H1 (cell line): ENCODE data around the gene SECTM1. TPM values are rescaled to one million over a fixed set of nuclear protein-coding genes. Genes with fewer than 3 reads are reported as not detected.

ENCODE experiments used
- CTCF ChIA-PET: fragments of 300-600 bp; sonication (Branson Sonifier 250); formaldehyde crosslinking; loops from one replicate; lab custom pipeline; 2021; ENCODE audit not compliant: partially characterized antibody; lab: Charles Lee
- POLR2A ChIA-PET: fragments of 300-600 bp; sonication (Branson Sonifier 250); formaldehyde crosslinking; loops from one replicate; lab custom pipeline; 2021; ENCODE audit warnings: inconsistent platforms; ENCODE audit not compliant: partially characterized antibody; lab: Charles Lee
- DNase-seq, 2 experiments: peaks; one replicate each; pipeline versions ENCODE4 v3.0.0 to v3.0.0-alpha.2; 2010 to 2022; ENCODE audit warnings: low spot score in 2 of 2, low read depth in 1 of 2, mixed read lengths in 1 of 2
- FAIRE-seq: peaks from 2 replicates; lab custom pipeline; 2011; peaks lifted over from hg19 to GRCh38; lab: Jason Lieb, UNC
- H2AFZ ChIP-seq: 2 replicates; pipeline ENCODE4 v1.8.1; 2012; ENCODE audit warnings: low read length, inconsistent platforms
- H2AK5ac ChIP-seq: 2 replicates; pipeline ENCODE4 v1.6.1; 2013; ENCODE audit warnings: low read depth, low read length
- H2BK120ac ChIP-seq: replicated peaks from 2 replicates; pipeline ENCODE3; 2013; ENCODE audit warnings: low read depth, low read length, inconsistent platforms
- H2BK12ac ChIP-seq: 2 replicates; pipeline ENCODE4 v1.6.1; 2013; ENCODE audit warnings: low read depth, low read length
- H2BK15ac ChIP-seq: 2 replicates; pipeline ENCODE4 v1.6.1; 2013; ENCODE audit warnings: low read length
- H2BK20ac ChIP-seq: 2 replicates; pipeline ENCODE4 v1.6.1; 2013; ENCODE audit warnings: low read length
- H2BK5ac ChIP-seq: 2 replicates; pipeline ENCODE4 v1.6.1; 2013; ENCODE audit warnings: low read depth, low read length
- H3K14ac ChIP-seq: 2 replicates; pipeline ENCODE4 v1.6.1; 2013; ENCODE audit warnings: inconsistent platforms; ENCODE audit not compliant: insufficient read length
- H3K18ac ChIP-seq: 2 replicates; pipeline ENCODE4 v1.6.1; 2013; ENCODE audit warnings: low read length; ENCODE audit errors: extremely low read depth
- H3K23ac ChIP-seq: 2 replicates; pipeline ENCODE4 v1.6.1; 2013; ENCODE audit warnings: inconsistent platforms; ENCODE audit not compliant: insufficient read length
- H3K23me2 ChIP-seq: 2 replicates; pipeline ENCODE4 v1.6.1; 2013; ENCODE audit warnings: low read depth, low read length
- H3K27ac ChIP-seq: 2 replicates; pipeline ENCODE4 v1.6.1; 2011; ENCODE audit warnings: low read depth, low read length, inconsistent platforms
- H3K27me3 ChIP-seq, 4 experiments: replicated peaks in 1 of 4; 1 replicate in 1 of 4; 2 replicates in 3 of 4; pipeline versions ENCODE4 v1.6.1 to v1.8.1; 2011 to 2013; ENCODE audit warnings: low read length in 3 of 4, mild to moderate bottlenecking in 3 of 4, inconsistent platforms in 2 of 4, mixed read lengths in 2 of 4, moderate library complexity in 1 of 4; ENCODE audit not compliant: control insufficient read depth in 3 of 4, insufficient read depth in 3 of 4; ENCODE audit errors: extremely low read depth in 1 of 4
- H3K36me3 ChIP-seq, 4 experiments: 2 replicates each; pipeline versions ENCODE4 v1.6.1 to v1.8.1; 2011 to 2013; ENCODE audit warnings: mild to moderate bottlenecking in 4 of 4, low read length in 3 of 4, moderate library complexity in 2 of 4, control low read depth in 1 of 4, inconsistent platforms in 1 of 4; ENCODE audit not compliant: insufficient read depth in 4 of 4, control insufficient read depth in 2 of 4
- H3K4ac ChIP-seq: replicated peaks from 2 replicates; pipeline ENCODE3; 2013; ENCODE audit warnings: low read length, low read depth, mixed read lengths, inconsistent platforms; ENCODE audit not compliant: insufficient read length
- H3K4me1 ChIP-seq, 4 experiments: replicated peaks in 1 of 4; 1 replicate in 1 of 4; 2 replicates in 3 of 4; pipeline versions ENCODE4 v1.6.1 to v1.8.1; 2011 to 2013; ENCODE audit warnings: low read length in 3 of 4, inconsistent platforms in 2 of 4, mixed read lengths in 1 of 4; ENCODE audit not compliant: insufficient read depth in 4 of 4, control insufficient read depth in 3 of 4
- H3K4me2 ChIP-seq, 2 experiments: 2 replicates each; pipeline versions ENCODE4 v1.6.1 to v1.8.1; 2011 to 2013; ENCODE audit warnings: low read depth in 2 of 2, low read length in 2 of 2, control low read depth in 1 of 2, inconsistent platforms in 1 of 2, mild to moderate bottlenecking in 1 of 2; ENCODE audit not compliant: insufficient read depth in 1 of 2
- H3K4me3 ChIP-seq, 4 experiments: fragments of 200-600, 300-600 bp in 1 of 4; sonication (generic), shearing (Covaris generic), sonication (Bioruptor Twin) in 1 of 4; 2 replicates each; pipeline versions ENCODE4 v1.5.1 to v1.8.1; 2011 to 2016; ENCODE audit warnings: low read length in 4 of 4, low read depth in 3 of 4, control low read depth in 2 of 4, inconsistent platforms in 2 of 4, mild to moderate bottlenecking in 2 of 4, mixed read lengths in 1 of 4, moderate library complexity in 1 of 4; ENCODE audit not compliant: insufficient read depth in 2 of 4; ENCODE audit errors: extremely low read depth in 1 of 4
- H3K56ac ChIP-seq: replicated peaks from 2 replicates; pipeline ENCODE3; 2013; ENCODE audit warnings: low read depth, mild to moderate bottlenecking, mixed read lengths, low read length, inconsistent platforms; ENCODE audit not compliant: insufficient read length
- H3K79me1 ChIP-seq: 2 replicates; pipeline ENCODE4 v1.6.1; 2013; ENCODE audit warnings: low read depth, low read length, control low read depth
- H3K79me2 ChIP-seq, 2 experiments: 2 replicates each; pipeline versions ENCODE4 v1.6.1 to v1.8.1; 2012 to 2013; ENCODE audit warnings: low read length in 2 of 2, mild to moderate bottlenecking in 2 of 2, inconsistent platforms in 1 of 2; ENCODE audit not compliant: insufficient read depth in 2 of 2, control insufficient read depth in 1 of 2
- H3K9ac ChIP-seq, 4 experiments: replicated peaks in 1 of 4; 1 replicate in 1 of 4; 2 replicates in 3 of 4; pipeline versions ENCODE4 v1.6.1 to v1.8.1; 2011 to 2013; ENCODE audit warnings: low read depth in 3 of 4, low read length in 3 of 4, control low read depth in 2 of 4, mild to moderate bottlenecking in 2 of 4, moderate library complexity in 2 of 4, inconsistent platforms in 1 of 4; ENCODE audit errors: extremely low read depth in 1 of 4
- H3K9me3 ChIP-seq, 2 experiments: 2 replicates each; pipeline versions ENCODE4 v1.6.1 to v1.8.1; 2012 to 2013; ENCODE audit warnings: mild to moderate bottlenecking in 2 of 2, moderate library complexity in 2 of 2, control low read depth in 1 of 2, inconsistent platforms in 1 of 2, low read depth in 1 of 2, low read length in 1 of 2, mixed read lengths in 1 of 2; ENCODE audit not compliant: insufficient read depth in 2 of 2
- H4K20me1 ChIP-seq, 2 experiments: replicated peaks in 1 of 2; 2 replicates each; pipeline versions ENCODE3 to v1.8.1; 2011 to 2013; ENCODE audit warnings: inconsistent platforms in 2 of 2, low read length in 2 of 2, mild to moderate bottlenecking in 1 of 2; ENCODE audit not compliant: insufficient read depth in 2 of 2, control insufficient read depth in 1 of 2
- H4K5ac ChIP-seq: 2 replicates; pipeline ENCODE4 v1.6.1; 2013; ENCODE audit warnings: low read length, low read depth, mixed read lengths, inconsistent platforms; ENCODE audit not compliant: insufficient read length
- H4K8ac ChIP-seq: 2 replicates; pipeline ENCODE4 v1.8.0; 2013; ENCODE audit warnings: mild to moderate bottlenecking, moderate library complexity, low read length, inconsistent platforms; ENCODE audit not compliant: insufficient read depth; ENCODE audit errors: extremely low read depth
- H4K91ac ChIP-seq: replicated peaks from 2 replicates; pipeline ENCODE3; 2013; ENCODE audit warnings: low read length, mixed read lengths, inconsistent platforms; ENCODE audit not compliant: insufficient read length
- CTBP2 ChIP-seq: IDR thresholded peaks from 2 replicates; pipeline ENCODE4 v1.7.0; 2011; ENCODE audit warnings: borderline replicate concordance, mild to moderate bottlenecking, moderate library complexity, mixed read lengths, low read length; ENCODE audit not compliant: insufficient read depth, insufficient read length
- EZH2 ChIP-seq: fragments of 200-600 bp; sonication (generic); IDR thresholded peaks from 2 replicates; pipeline ENCODE4 v1.7.1; 2012; ENCODE audit warnings: low read depth, mild to moderate bottlenecking, moderate library complexity, low read length, inconsistent platforms; ENCODE audit not compliant: severe bottlenecking
- GABPA ChIP-seq: IDR thresholded peaks from 2 replicates; pipeline ENCODE4 v1.6.1; 2011; ENCODE audit warnings: mild to moderate bottlenecking, low read length, moderate library complexity, borderline replicate concordance; ENCODE audit not compliant: insufficient read depth
- JUND ChIP-seq: IDR thresholded peaks from 2 replicates; pipeline ENCODE4 v1.6.1; 2011; ENCODE audit warnings: mild to moderate bottlenecking, improper control_type of control experiment, low read length
- PHF8 ChIP-seq: fragments of 200-600 bp; sonication (generic); conservative IDR thresholded peaks from 2 replicates; pipeline ENCODE4 v1.7.1; 2012; ENCODE audit warnings: low read depth, mild to moderate bottlenecking, inconsistent platforms, low read length, moderate library complexity
- RBBP5 ChIP-seq: IDR thresholded peaks from 2 replicates; pipeline ENCODE4 v1.7.1; 2012; ENCODE audit warnings: low read depth, mild to moderate bottlenecking, inconsistent platforms, low read length, moderate library complexity, borderline replicate concordance
- SUZ12 ChIP-seq: fragments of 200-600 bp; sonication (generic); IDR thresholded peaks from 2 replicates; pipeline ENCODE4 v1.6.1; 2012; ENCODE audit warnings: mild to moderate bottlenecking, inconsistent platforms, low read length, moderate library complexity, mixed read lengths
- TEAD4 ChIP-seq: IDR thresholded peaks from 2 replicates; pipeline ENCODE4 v1.6.1; 2012; ENCODE audit warnings: low read depth, low read length, inconsistent platforms, mixed read lengths
- YY1 ChIP-seq: IDR thresholded peaks from 2 replicates; pipeline ENCODE4 v1.6.1; 2011; ENCODE audit warnings: low read depth, mild to moderate bottlenecking, low read length
- ZNF274 ChIP-seq: IDR thresholded peaks from 2 replicates; pipeline ENCODE4 v1.7.0; 2012; ENCODE audit warnings: low read length, borderline replicate concordance; ENCODE audit errors: extremely low read depth
- WGBS, 2 experiments: shearing (Covaris generic) in 1 of 2; methylation state at CpG; one replicate each; pipeline versions ENCODE4 v1.1.6 to v1.1.7; 2013 to 2015; ENCODE audit warnings: low lambda C conversion rate in 2 of 2, mixed read lengths in 2 of 2, inconsistent platforms in 1 of 2, low coverage in 1 of 2, missing lambda C conversion rate in 1 of 2; ENCODE audit not compliant: insufficient replicate concordance in 2 of 2, insufficient coverage in 1 of 2, insufficient read length in 1 of 2; ENCODE audit errors: extremely low coverage in 1 of 2, missing lambda C conversion rate in 1 of 2; 5-methylcytosine and 5-hydroxymethylcytosine counted together
- polyA plus RNA-seq, 7 experiments: library from polyadenylated mRNA; depleted of rRNA in 3 of 7; stranded (reverse) in 5 of 7; unstranded in 2 of 7; fragments of >200 nt in 5 of 7; fragments of 200-250 nt in 2 of 7; gene quantifications; 1 replicate in 5 of 7; 2 replicates in 1 of 7; 4 replicates in 1 of 7; pipeline versions ENCODE4 v1.2.1 to v1.2.3, GENCODE V29; 2011 to 2013; ENCODE audit warnings: missing spikeins in 2 of 7, mixed read lengths in 2 of 7
- total RNA-seq: library from RNA; stranded (reverse); fragmentation: NEBNext Ultra II Directional; extraction: Animal tissue kit (Norgen Biotek cat#: 25700); gene quantifications from 2 replicates; pipeline ENCODE4 v1.2.1, GENCODE V29; 2021
- TF ChIP-seq, protein P1 (sequence below): IDR thresholded peaks from 2 replicates; pipeline ENCODE4 v1.6.1; 2011; ENCODE audit warnings: low read length, improper control_type of control experiment

Gene SECTM1
- total and polyA plus RNA-seq, 2 of the 8 experiments (the other 6 are each of a cell fraction or from before 2014, with no cell fraction given) = 0.20 to 0.65 TPM

DNA sequence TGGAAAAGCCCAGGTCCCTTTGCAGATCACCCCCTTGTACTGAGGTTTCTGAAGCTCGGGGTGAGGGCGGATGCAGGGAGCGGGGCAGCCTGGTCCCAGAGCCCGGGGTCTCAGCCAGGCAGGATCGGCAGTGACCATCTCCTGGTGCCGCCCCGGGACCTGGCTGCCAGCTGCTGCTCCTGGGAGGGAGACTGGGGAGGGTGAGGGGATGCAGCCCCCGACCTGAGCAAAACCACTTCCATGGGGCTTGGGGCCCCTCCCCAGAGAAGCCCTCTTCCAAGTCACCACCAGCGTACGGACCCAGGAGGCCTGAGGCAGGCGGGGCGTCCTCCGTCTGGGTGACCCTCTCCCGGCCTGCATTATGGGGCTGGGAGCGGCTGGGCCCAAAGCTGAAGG lies 31.0 kb downstream of the SECTM1 start:
- no peak overlapping the region for H2AFZ ChIP-seq
- H3K4me3 ChIP-seq = no peak overlapping the region
- no peak overlapping the region for H3K4ac ChIP-seq
- H2BK15ac ChIP-seq = no peak overlapping the region
- H4K20me1 ChIP-seq = no peaks in the 10 kb centered on the region
- H3K79me2 ChIP-seq = no peaks in the 10 kb centered on the region
- FAIRE-seq = no peak
- H2BK12ac ChIP-seq = no peak overlapping the region
- H2BK120ac ChIP-seq = no peak overlapping the region
- H3K9me3 ChIP-seq = no peaks in the 10 kb centered on the region
- peak overlapping the region; percentile 79; the same call in 1 of the 2 replicates for H4K8ac ChIP-seq
- no peak overlapping the region for H2BK20ac ChIP-seq
- no peaks in the 10 kb centered on the region for H3K27me3 ChIP-seq
- H3K4me2 ChIP-seq = no peak overlapping the region
- WGBS, 2 experiments = 93% methylated on average over 15 of the region's 15 CpGs; no CpG with 5 or more reads in 1 of the 2 experiments
- H3K56ac ChIP-seq = no peak overlapping the region
- H3K9ac ChIP-seq = no peak overlapping the region
- no peak overlapping the region for H4K5ac ChIP-seq
- H2BK5ac ChIP-seq = no peak overlapping the region
- ChIA-PET POLR2A (interaction anchor here (0.7 to 2.4 kb wide), 3 partner anchors 10 to 31 kb away, joined by 3 to 18 read pairs (median 3); partner anchors contain the start of gene CD7), CTCF (interaction anchor here (0.7 to 4.7 kb wide), 9 partner anchors 10 to 369 kb away, joined by 3 to 32 read pairs (median 7); partner anchors contain the start of gene CD7)
- H3K4me1 ChIP-seq = peaks cover 0 to 6% (median 3%) of the 10 kb centered on the region in 4 experiments; a peak in 3 of 7 replicates
- H3K23me2 ChIP-seq = no peaks in the 10 kb centered on the region
- H3K27ac ChIP-seq = no peak overlapping the region
- DNase-seq = peak in 1 of 2 experiments; percentile 44
- H2AK5ac ChIP-seq = no peak overlapping the region
- H3K14ac ChIP-seq = no peak overlapping the region
- H3K36me3 ChIP-seq = no peaks in the 10 kb centered on the region; a peak in 1 of 8 replicates
- H3K79me1 ChIP-seq = no peaks in the 10 kb centered on the region
- H3K18ac ChIP-seq = no peak overlapping the region
- no peak overlapping the region for H3K23ac ChIP-seq
- no peak overlapping the region for H4K91ac ChIP-seq
- TF ChIP-seq TEAD4 (no peak), RBBP5 (no peak), PHF8 (no peak), YY1 (no peak), ZNF274 (no peak), GABPA (no peak), CTBP2 (no peak), SUZ12 (no peak), EZH2 (no peak), JUND (no peak)
- TF ChIP-seq, protein P1, sequence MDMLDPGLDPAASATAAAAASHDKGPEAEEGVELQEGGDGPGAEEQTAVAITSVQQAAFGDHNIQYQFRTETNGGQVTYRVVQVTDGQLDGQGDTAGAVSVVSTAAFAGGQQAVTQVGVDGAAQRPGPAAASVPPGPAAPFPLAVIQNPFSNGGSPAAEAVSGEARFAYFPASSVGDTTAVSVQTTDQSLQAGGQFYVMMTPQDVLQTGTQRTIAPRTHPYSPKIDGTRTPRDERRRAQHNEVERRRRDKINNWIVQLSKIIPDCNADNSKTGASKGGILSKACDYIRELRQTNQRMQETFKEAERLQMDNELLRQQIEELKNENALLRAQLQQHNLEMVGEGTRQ = no peak
